Adipose tissue (tissue), 3 donors: ENCODE measurements around the gene NUP42. TPM values are rescaled to one million over a fixed set of nuclear protein-coding genes. Genes with fewer than 3 reads are reported as not detected.

Experiments used
- polyA plus RNA-seq, 3 donors: library from polyadenylated mRNA; stranded (reverse); fragments of 200-250 nt; gene quantifications; one replicate each; pipeline ENCODE4 v1.2.3, GENCODE V29; 2013
- donor health status: healthy with polysubstance abuse.
- donor health status: Bipolar disorder and iron deficiency.
- donor health status: healthy.

Gene NUP42
- polyA plus RNA-seq, 3 donors = 10.3 to 19.0 (median 16.6) TPM

Other genes starting within 250 kb of the NUP42 start
- gene HYCC1, start 167.9 kb upstream of the NUP42 start, polyA plus RNA-seq = 10 to 100 TPM in 2 of 3 donors, 1 to 10 TPM in 1; 6.3 to 31.9 (median 18.5) TPM
- gene KLHL7, start 76.3 kb upstream of the NUP42 start, polyA plus RNA-seq = 10 to 100 TPM in 2 of 3 donors, 1 to 10 TPM in 1; 8.3 to 15.4 (median 13.0) TPM
- 10 to 100 TPM in 2 of 3 donors, 1 to 10 TPM in 1; 4.8 to 59.2 (median 41.1) TPM for gene GPNMB, start 64.7 kb downstream of the NUP42 start, polyA plus RNA-seq
- gene MALSU1, start 117.3 kb downstream of the NUP42 start, polyA plus RNA-seq = 10 to 100 TPM; 24.9 to 60.6 (median 38.1) TPM